NT2/D1 (cell line): ENCODE data around the gene ROCK2.

Experiments used
- SUZ12 ChIP-seq: IDR thresholded peaks from 2 replicates; pipeline ENCODE4 v1.6.1; 2011; ENCODE audit not compliant: insufficient read length, insufficient read depth; ENCODE audit errors: extremely low read depth
- YY1 ChIP-seq: IDR thresholded peaks from 2 replicates; pipeline ENCODE4 v1.6.1; 2011; ENCODE audit not compliant: insufficient read length, insufficient read depth
- ZNF274 ChIP-seq: IDR thresholded peaks from 2 replicates; pipeline ENCODE4 v1.6.1; 2011; ENCODE audit warnings: mild to moderate bottlenecking, low read depth, low read length

GRCh38 chr2:11332596-11332995 is 11.8 kb downstream of the ROCK2 start:
- TF ChIP-seq SUZ12 (no peak), YY1 (no peak), ZNF274 (no peak)
